HL-60/S4 treated with retinoic acid at 250 ng/mL for 4 days and 3 days (cell line): ENCODE measurements around the gene ACSM3.

Experiments
- in situ Hi-C: fragments of 300-500 bp; cut with MboI; formaldehyde crosslinking; loops from 2 replicates; pipeline ENCODE4 v1.7.0; 2022; ENCODE audit warnings: low sequenced_read_pairs

Gene ACSM3

GRCh38 chr16:20805684-20806167 is 41.9 kb downstream of the ACSM3 start:
- in situ Hi-C loops, result loop anchor here (25.0 kb wide), 1 partner anchor 1407 kb away; the partner anchor contains the start of gene EEF2K

- in situ Hi-C loops, result loop anchor here (25.0 kb wide), 1 partner anchor 1406 kb away; the partner anchor contains the start of gene EEF2K
These were observed 42.6 kb downstream of the ACSM3 start, which contains the start of the genes ERI2 and REXO5 for GRCh38 chr16:20806168-20807050. Gene ERI2 (minus strand): TSS chr16:20806472. CDS start chr16:20806430, 42 bp downstream. Gene REXO5 (plus strand): TSS chr16:20806527. CDS start chr16:20806954, 427 bp downstream.

DNA sequence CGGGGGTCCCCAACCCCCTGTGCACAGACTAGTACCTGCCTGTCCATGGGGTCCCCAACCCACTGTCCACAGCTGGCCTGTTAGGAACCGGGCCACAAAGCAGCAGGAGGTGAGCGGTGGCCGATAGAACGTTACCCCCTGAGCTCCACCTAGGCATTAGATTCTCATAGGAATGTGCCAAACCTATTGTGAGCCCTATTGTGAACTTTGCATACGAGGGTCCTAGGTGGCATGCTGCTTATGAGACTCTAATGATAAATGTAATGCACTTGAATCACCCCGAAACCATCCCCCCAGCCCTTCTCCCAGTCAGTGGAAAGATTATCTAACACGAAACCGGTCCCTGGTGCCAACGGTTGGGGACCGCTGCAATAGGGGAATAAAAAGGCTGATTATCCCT is 44.0 kb downstream of the ACSM3 start:
- in situ Hi-C loops, result loop anchor here (25.0 kb wide), 1 partner anchor 1404 kb away; the partner anchor contains the start of gene EEF2K

GRCh38 chr16:20811889-20812439 is 48.1 kb downstream of the ACSM3 start:
- in situ Hi-C loops, result loop anchor here (25.0 kb wide), 1 partner anchor 1400 kb away; the partner anchor contains the start of gene EEF2K

DNA sequence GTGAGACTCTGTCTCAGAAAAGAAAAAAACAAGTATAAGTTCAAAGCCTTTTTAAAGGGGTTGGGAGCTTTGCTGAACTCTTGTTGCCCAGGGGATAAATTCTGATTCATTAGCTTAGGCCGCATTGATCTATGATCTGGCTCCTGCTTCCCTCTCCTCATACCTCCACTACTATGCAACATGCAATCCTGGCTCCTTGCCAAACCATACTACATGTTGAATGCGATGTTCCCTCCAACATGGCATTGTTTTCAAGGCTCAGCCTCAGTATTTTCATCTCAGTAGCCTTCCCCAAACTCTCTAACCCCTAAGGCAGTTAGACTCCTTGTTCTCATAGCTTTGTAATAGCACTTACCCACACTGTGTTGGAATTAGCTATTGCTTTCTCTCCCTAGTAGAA is 48.7 kb downstream of the ACSM3 start:
- in situ Hi-C loops, result loop anchor here (25.0 kb wide), 1 partner anchor 1400 kb away; the partner anchor contains the start of gene EEF2K

DNA sequence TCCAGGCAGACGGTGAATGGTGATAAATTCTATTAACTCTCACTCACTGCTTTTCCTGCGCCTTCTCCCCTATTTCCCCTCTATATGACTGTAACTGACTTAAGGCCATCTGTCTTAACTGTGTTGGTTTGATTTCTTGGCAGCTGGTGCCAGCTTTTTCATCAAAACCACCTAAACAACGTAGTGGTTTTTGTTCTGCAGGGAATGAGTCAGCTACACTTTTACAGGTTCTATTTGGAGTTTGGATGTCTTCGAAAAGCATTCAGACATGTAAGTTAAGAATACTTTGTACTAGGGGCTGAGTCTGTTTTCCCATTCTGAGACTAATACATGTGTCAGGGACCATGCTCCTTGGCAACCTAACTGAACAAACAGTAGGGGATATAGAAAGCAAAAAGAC is 51.0 kb downstream of the ACSM3 start:
- in situ Hi-C loops, result loop anchor here (25.0 kb wide), 1 partner anchor 1398 kb away; the partner anchor contains the start of gene EEF2K

- in situ Hi-C loops, result loop anchor here (25.0 kb wide), 1 partner anchor 1393 kb away; the partner anchor contains the start of gene EEF2K
These were observed 55.2 kb downstream of the ACSM3 start for GRCh38 chr16:20818929-20819585.

GRCh38 chr16:20821682-20822081 is 57.9 kb downstream of the ACSM3 start:
- in situ Hi-C loops, result loop anchor here (25.0 kb wide), 1 partner anchor 1391 kb away; the partner anchor contains the start of gene EEF2K

DNA sequence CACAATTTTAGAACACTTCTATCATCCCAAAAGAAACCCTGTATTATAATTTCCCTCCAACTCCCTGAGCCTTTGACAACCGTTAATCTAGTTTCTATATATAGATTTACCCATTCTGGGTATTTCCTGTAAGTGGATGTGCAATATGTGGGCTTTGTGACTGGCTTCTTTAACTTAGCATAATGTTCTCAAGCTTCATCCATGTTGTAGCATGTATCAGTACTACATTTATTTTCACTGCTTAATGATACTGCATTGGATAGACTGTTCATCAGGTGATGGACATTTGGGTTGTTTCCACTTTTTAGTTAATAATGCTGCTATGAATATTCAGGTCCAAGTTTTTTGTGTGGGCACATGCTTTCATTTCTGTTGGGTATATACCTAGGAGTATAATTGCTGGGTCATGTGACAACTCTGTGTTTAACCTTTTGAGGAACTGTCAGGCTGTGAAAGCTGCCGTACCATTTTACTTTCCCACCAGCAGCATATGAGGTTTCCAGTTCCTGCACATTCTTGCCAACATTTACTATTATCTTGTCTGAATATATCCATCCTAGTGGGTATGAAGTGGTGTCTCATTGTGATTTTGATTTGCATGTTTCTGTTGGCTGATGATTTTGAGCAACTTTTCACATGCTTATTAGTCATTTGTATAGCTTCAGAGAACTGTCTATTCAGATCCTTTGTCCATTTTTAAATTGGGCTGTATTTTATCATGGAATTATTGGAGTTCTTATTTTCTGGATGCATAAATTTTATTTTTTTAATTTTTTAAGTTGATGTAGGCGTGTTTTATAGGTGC is 58.9 kb downstream of the ACSM3 start:
- in situ Hi-C loops, result loop anchor here (25.0 kb wide), 1 partner anchor 1390 kb away; the partner anchor contains the start of gene EEF2K

DNA sequence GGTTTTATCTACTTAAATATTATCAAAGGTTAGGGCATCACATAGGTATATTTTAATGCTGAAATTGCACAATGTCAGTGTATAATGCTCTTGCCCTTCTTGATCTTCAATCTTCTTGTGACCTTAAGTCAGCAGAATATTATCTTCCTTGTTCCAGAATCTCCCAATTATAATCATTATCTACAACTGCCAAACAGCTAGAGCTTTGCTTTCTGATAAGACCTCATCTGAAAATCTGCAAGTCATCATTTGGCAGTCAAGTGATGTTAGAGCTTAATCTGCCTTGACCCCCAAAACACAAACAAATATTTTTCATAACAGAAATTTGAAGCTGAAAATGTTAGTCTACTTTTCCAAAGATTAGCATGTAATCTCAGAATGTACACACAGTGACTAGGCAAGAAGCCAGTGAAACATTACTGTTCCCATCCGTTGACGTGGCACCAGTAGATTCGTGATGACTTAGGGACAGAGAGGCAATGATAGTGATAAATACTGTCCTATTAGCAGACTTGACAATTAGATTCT is 62.3 kb downstream of the ACSM3 start:
- in situ Hi-C loops, result no loop called here

- in situ Hi-C loops, result no loop called here
These were observed 65.7 kb downstream of the ACSM3 start for GRCh38 chr16:20829536-20829935.

DNA sequence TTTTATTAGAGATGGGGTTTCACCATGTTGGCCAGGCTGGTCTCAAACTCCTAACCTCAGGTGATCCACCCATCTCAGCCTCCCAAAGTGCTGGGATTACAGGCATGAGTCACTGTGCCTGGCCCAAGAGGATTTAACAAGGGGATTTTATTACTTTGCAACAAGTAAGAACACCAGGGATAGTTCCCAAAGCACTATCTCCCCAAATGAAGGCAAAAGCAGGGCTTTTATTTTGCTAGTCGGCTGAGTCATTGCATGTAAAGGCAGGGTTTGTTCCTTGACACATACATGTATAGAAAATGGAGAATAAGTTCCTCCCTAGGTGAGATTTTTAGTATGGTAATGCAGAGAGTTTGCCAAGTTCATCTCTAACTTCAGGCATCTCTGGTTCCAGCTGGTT is 66.6 kb downstream of the ACSM3 start:
- in situ Hi-C loops, result no loop called here

DNA sequence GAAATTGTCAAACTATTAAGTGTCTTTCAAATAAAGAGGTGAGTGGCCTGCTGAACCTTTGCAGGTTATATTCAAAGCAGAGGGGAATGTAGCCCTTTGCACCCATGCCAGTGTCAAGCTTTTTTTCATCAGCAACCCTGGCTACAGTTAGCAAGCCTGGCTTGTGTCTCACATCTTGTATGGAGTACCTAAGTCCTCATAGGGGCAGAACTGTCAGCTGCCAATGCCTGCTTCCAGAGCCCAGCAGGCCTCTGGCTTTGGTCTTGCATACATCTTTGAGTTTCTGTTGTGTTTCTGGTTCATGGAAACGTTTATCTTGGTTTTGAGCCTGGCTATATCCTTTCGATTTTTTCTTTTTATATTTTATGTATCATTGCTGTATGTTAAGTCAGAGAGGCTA is 69.3 kb downstream of the ACSM3 start:
- in situ Hi-C loops, result no loop called here

DNA sequence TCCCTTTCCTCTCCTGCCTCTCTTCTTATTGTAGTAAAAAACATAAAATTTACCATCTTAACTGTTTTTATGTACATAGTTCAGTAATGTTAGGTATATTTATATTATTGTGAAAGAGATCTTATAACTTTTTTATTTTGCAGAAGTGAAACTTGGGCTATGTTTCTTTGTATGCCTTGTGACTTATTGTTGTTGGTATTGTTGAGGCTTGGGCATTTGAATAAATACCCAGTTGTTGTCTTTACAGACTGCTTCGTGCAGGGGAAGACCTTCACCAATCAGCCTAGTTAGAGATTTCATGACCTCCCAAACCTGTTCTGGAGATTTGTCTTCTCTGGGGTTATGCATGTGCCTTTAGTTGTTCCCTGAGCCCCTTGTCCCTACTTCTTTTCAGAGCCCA is 74.4 kb downstream of the ACSM3 start:
- in situ Hi-C loops, result no loop called here

- in situ Hi-C loops, result no loop called here
These were observed 75.7 kb downstream of the ACSM3 start for GRCh38 chr16:20839504-20839903.

GRCh38 chr16:20844054-20844453 is 80.2 kb downstream of the ACSM3 start:
- in situ Hi-C loops, result no loop called here

GRCh38 chr16:20844588-20844987 is 80.8 kb downstream of the ACSM3 start:
- in situ Hi-C loops, result no loop called here

DNA sequence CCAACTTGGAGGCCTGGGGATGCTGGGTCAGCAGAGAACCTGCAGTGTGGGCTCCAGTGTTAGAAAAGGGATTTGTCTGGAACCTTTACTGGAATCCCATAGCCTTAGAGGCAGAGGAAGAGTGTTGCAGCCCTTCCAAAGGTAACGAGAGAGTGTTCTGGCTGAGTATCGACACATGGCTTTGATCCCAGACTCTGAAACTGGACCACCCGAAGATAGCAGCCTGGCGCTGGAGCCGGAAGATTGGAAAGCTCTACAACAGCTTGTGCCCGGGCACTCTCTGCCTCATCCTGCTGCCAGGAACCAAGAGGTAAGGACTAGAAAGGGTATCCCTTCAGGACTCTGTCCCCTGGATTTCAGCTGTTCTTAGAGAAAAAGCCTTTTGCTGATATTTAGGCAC is 82.2 kb downstream of the ACSM3 start:
- in situ Hi-C loops, result no loop called here

DNA sequence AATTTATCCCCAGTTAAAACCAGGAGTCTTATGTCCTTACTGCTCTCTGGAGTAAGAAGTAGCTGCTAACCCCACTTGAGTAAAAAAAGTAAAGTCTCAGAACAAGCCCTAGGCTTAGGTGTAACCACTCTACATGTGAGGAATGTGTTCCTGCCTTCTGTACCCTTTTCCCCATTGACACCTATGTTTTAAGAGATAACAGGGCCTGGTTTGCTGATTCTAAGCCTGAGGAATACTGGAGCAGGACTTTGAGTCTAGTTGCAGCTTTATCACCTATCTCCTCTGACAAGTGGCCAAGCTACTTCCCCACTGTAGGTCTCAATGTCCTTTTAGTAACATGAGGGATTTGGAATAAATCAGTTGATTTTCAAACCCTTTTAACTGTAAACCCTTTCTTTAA is 82.7 kb downstream of the ACSM3 start:
- in situ Hi-C loops, result no loop called here
